GM12875 (cell line): ENCODE data around the gene PURB.

ENCODE experiments used
- H3K4me3 ChIP-seq: one replicate; pipeline ENCODE4 v1.5.1; 2011; ENCODE audit warnings: low read depth, low read length, control low read depth
- TF ChIP-seq, protein P1 (sequence below): IDR thresholded peaks from 2 replicates; pipeline ENCODE4 v1.5.1; 2011; ENCODE audit warnings: low read depth, mild to moderate bottlenecking, control low read depth, inconsistent platforms, low read length, moderate library complexity, borderline replicate concordance; ENCODE audit not compliant: insufficient read depth

The PURB gene

GRCh38 chr7:44918029-44918428, 32.7 kb upstream of the PURB start:
- TF ChIP-seq, protein P1, sequence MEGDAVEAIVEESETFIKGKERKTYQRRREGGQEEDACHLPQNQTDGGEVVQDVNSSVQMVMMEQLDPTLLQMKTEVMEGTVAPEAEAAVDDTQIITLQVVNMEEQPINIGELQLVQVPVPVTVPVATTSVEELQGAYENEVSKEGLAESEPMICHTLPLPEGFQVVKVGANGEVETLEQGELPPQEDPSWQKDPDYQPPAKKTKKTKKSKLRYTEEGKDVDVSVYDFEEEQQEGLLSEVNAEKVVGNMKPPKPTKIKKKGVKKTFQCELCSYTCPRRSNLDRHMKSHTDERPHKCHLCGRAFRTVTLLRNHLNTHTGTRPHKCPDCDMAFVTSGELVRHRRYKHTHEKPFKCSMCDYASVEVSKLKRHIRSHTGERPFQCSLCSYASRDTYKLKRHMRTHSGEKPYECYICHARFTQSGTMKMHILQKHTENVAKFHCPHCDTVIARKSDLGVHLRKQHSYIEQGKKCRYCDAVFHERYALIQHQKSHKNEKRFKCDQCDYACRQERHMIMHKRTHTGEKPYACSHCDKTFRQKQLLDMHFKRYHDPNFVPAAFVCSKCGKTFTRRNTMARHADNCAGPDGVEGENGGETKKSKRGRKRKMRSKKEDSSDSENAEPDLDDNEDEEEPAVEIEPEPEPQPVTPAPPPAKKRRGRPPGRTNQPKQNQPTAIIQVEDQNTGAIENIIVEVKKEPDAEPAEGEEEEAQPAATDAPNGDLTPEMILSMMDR: no peak
- H3K4me3 ChIP-seq: no peak overlapping the region

- TF ChIP-seq, protein P1: no peak
- H3K4me3 ChIP-seq: no peak overlapping the region
These were observed 32.1 kb upstream of the PURB start for GRCh38 chr7:44917465-44917864.

- H3K4me3 ChIP-seq: no peak overlapping the region
- TF ChIP-seq, protein P1: no peak
These were observed 29.8 kb upstream of the PURB start for GRCh38 chr7:44914992-44915607.

- H3K4me3 ChIP-seq: no peak overlapping the region
These were observed 27.5 kb upstream of the PURB start for GRCh38 chr7:44912775-44913347.

GRCh38 chr7:44911911-44912310, 26.6 kb upstream of the PURB start:
- TF ChIP-seq, protein P1: no peak

More at GRCh38 chr7:44912775-44913347, 27.5 kb upstream of the PURB start:
- TF ChIP-seq, protein P1: no peak

GRCh38 chr7:44909596-44910389, 24.5 kb upstream of the PURB start:
- TF ChIP-seq, protein P1: no peak
- H3K4me3 ChIP-seq: no peak overlapping the region

More at GRCh38 chr7:44911911-44912310, 26.6 kb upstream of the PURB start:
- no peak overlapping the region for H3K4me3 ChIP-seq
